CD4-positive, alpha-beta T cell treated with Interleukin-6 at 100 ng/mL for 8 hours (primary cell): ENCODE results near the gene GTF2IRD2.
"Not testable (repeated sequence)": the region's sequence is repeated elsewhere in the genome, so short reads cannot be mapped to it uniquely, and the experiment has no call there.

ENCODE experiments used
- DNase-seq: peaks from one replicate; pipeline ENCODE4 v3.0.0-alpha.2; 2020; ENCODE audit warnings: mixed read lengths, low spot score

Gene GTF2IRD2

DNA sequence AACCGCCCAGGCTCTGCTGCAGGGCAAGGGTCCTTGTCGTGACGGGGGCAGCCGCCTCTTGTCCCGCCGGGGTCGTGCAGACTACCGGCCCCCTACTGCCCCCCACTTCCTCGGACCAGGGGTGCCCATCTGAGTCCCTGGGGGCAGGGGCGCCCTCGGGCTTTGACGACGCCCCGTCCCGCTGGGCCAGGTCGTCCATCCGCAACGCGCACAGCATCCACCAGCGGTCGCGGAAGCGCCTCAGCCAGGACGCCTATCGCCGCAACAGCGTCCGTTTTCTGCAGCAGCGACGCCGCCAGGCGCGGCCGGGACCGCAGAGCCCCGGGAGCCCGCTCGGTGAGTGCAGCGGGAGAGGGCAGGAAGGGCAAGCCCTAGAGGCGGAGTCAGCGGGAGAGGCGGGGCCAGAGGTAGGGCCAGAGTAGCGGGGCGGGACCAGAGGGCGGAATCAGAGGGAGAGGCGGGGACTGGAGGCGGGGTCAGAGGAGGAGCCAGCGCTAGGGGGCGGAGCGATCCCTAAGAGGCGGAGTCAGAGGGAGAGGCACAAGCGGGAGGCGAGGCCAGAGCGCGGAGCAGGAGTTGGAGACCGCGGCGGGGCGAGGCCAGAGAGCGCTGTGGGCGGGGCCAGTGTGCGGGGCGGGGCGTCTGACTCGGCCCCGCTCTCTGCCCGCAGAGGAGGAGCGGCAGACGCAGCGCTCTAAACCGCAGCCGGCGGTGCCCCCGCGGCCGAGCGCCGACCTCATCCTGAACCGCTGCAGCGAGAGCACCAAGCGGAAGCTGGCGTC, 62.8 kb downstream of the GTF2IRD2 start:
- DNase-seq: peak; percentile 93

DNA sequence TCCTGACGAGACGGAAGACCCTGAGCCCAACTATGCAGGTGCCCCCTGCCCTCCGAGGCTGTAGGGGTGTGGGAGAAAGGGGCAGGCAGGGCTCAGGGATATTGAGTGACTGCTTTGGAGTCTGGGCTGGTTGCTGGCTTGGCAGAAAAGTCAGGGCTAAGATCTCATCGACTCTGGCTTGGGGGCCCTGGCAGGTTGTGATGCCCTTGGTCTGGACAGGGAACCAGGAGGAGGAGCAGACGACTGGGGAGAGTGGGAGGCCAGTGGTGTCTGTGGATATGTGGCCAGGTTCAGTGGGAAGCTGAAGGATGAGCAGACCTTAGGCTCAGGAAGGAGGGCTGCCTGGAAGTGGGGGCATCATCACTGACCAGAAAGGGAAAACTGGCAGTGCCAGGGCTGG, 67.8 kb downstream of the GTF2IRD2 start:
- DNase-seq: not testable (repeated sequence)

- not testable (repeated sequence) for DNase-seq
Measured at GRCh38 chr7:74781746-74782145, 69.7 kb downstream of the GTF2IRD2 start.

- DNase-seq: not testable (repeated sequence)
Measured at GRCh38 chr7:74779053-74779452, 72.4 kb downstream of the GTF2IRD2 start.

DNA sequence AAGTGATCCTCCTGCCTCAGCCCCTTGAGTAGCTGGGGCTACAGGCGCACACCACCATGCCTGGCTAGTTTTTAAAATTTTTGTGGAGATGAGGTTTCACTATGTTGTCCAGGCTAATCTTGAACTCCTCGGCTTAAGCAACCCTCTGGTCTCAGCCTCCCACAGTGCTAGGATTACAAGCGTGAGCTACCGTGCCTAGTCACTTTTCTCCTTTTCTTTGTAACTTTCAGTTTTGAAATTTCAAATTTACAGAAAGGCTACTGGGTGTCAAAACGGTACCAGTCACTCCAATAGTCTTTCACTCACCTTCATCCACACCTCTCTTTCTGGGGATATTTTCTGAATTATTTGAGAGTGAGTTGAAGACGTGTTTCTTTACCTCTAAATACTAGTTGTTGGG, 76.3 kb downstream of the GTF2IRD2 start:
- not testable (repeated sequence) for DNase-seq

DNA sequence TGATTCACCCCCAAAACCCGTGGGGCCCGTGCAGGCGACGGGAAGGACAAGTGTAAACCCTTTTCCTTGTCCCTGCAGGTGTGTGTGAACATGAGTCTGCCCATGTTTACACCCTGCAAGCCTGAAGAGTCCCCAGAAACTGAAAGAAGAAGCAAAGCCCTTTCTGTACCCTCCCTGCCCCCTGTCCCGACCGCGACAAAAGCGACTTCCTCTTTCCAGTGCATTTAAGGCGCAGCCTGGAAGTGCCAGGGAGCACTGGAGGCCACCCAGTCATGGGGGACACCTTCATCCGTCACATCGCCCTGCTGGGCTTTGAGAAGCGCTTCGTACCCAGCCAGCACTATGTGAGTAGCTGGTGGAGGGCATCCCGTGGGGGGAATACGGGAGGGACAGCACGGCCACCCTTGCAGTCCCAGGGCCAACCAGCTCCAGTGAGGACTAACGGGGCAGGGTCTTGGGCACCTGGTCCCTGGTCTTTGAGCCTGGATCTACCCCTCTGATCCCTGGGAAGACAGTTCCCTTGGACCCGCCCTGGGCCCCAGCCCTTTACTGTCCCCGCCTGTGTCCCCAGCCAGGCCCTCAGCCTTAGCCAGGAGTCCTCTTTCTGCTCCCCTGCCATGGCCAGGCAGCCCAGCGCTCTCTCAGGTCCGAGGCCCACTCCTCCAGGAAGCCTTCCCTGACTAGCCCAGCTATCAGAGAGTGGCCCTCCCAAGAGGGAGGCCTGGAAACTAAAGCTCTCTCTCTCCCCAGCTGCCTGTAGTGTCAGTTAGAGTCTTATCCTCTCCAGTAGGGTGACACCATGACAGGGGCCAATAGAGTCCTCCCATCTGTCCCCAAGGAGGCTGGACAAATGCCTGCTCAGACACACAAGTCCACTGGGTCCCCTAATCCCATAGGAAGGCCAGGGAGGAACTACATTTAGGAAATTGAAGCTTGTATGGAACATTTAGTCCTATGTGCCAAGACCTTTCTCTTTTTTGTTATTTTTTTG, 77.3 kb downstream of the GTF2IRD2 start, which contains the start of gene NCF1:
Gene NCF1 (plus strand): TSS at position 252 of the 991 bp plus-strand sequence. CDS start 21 bp downstream, at position 273.
- not testable (repeated sequence) for DNase-seq

GRCh38 chr7:74772093-74772492, 79.3 kb downstream of the GTF2IRD2 start:
- DNase-seq: not testable (repeated sequence)

DNA sequence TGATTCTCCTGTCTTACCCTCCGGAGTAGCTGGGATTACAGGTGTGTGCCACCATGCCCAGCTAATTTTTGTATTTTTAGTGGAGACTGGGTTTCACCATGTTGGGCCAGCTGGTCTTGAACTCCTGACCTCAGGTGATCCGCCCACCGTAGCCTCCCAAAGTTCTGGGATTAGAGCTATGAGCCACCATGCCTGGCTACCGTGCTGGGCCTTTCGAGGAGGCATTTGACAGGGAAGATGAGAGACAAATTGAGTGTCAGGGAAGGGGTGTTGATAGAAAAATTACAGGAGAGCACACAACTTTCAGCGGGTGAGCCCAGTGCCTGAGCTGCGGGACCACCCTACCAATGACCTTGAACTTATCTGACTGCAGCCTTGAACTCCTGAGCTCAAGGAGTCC, 81.3 kb downstream of the GTF2IRD2 start:
- DNase-seq: not testable (repeated sequence)

DNA sequence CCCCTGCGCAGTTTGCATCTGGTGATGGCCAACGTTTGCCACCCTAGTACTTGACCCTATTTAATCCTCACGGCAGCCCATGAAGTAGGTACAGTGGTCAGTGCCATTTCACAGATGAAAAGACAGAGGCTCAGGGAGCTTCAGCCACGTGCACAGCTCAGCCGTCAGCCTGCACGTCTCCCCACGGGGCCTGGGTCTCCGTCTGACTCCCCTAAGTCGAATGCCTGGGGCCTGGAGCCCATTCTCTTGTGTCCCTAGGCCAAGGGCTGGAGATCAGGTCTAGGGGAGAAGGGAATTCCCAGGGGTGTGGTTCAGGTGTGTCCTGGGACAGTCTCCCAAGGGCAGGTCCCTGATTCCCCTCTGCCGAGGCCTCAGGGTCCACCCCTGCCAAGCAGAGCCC, 84.4 kb downstream of the GTF2IRD2 start:
- not testable (repeated sequence) for DNase-seq

- DNase-seq: not testable (repeated sequence)
Measured at GRCh38 chr7:74766509-74766908, 84.9 kb downstream of the GTF2IRD2 start.

GRCh38 chr7:74765205-74765918, 86.0 kb downstream of the GTF2IRD2 start:
- not testable (repeated sequence) for DNase-seq

DNA sequence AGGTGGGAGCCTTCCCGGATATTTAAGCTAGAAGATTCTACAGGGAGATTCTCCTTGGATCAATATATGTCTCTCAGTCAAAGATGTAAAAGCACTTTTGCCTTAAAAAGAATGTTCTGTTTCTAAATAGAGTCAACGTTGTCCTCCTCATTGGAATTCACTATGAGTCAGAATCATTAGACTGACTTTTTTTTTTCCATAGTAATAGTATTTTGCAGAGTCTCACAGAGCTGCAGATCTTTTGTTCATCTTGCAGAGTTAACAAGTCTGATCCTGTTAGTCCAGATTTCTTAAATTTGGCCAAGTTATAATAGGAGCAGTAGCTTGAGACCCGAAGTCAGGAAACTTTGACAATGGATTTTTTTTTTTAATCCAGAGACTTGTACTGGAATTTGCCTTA, 92.4 kb downstream of the GTF2IRD2 start:
- not testable (repeated sequence) for DNase-seq

DNA sequence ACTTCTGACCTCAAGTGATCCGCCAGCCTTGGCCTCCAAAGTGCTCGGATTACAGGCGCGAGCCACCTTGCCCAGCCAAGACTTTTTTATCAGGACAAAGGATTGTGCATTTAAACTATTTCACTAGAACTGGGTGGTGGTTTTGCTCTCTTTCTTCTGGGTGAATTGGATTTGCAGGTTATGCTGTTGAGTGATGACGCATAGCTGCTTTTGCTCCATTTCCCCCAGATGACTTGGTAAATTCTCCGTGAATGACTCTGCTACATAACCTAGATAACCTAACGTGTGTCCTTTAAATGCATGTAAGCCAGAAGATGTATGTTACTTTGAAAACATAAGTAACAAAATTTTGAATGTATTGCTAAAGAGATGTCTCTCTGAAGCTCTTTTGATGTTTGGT, 93.1 kb downstream of the GTF2IRD2 start:
- not testable (repeated sequence) for DNase-seq

- DNase-seq: not testable (repeated sequence)
Measured at GRCh38 chr7:74756673-74757072, 94.7 kb downstream of the GTF2IRD2 start.

DNA sequence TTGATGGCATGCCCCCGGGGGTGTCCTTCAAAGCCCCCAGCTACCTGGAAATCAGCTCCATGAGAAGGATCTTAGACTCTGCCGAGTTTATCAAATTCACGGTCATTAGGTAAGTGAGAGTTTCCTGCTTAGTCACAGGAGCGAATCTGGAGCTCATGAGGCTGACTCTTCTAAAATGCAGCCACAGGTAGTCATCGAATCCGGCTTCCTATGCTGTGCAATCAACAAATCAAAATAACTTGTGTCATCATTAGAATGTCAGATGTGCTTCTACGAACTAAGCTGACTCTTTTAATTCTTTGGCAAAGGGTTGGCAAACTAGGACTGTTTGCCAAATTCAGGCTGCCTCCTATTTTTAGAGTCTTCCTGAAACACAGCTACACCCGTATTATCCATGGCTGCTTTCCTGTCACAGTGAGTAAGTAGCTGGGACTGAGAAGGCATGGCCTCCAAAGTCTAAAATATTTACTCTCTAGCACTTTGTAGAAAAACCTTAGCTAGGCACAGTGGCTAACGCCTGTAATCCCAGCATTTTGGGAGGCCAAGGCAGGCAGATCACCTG, 97.4 kb downstream of the GTF2IRD2 start:
- not testable (repeated sequence) for DNase-seq
